ENCODE results near the gene CNKSR3. TPM values are rescaled to one million over a fixed set of nuclear protein-coding genes. Genes with fewer than 3 reads are reported as not detected.
A peak's percentile ranks its signal among the peaks of the same experiment; 100 is the strongest.

Gene CNKSR3
- total RNA-seq, 1 experiment from 2014 or later = 14.7 TPM

DNA sequence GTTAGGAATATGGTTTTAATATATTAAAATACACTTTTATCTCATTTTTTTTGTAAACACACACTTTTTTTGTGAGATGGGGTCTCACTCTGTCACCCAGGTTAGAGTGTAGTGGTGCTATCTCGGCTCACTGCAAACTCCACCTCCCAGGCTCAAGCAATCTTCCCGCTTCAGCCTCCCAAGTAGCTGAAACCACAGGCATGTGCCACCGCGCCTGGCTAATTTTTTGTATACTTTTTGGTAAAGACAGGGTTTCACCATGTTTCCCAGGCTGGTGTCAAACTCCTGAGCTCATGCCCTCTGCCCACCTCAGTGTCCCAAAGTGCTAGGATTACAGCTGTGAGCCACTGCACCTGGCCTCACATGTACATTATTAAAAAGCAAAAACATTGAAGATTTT is 164.7 kb downstream of the CNKSR3 start:
- H3K36me3 ChIP-seq = no peaks in the 10 kb centered on the region
- no peak overlapping the region for H3K27ac ChIP-seq
- peaks cover 22% of the 10 kb centered on the region for H3K4me1 ChIP-seq (replicated peaks)
- no peak overlapping the region for H3K4me3 ChIP-seq
- H3K27me3 ChIP-seq (replicated peaks) = no peaks in the 10 kb centered on the region
- no peaks in the 10 kb centered on the region; the same call in 1 of the 2 replicates for H3K9me3 ChIP-seq (replicated peaks)
- DNase-seq (ENCODE audit: low read depth in 1 of 2, low spot score in 2 of 2) = peak; percentile 66 to 67

GRCh38 chr6:154343473-154344308 is 166.8 kb downstream of the CNKSR3 start:
- DNase-seq (ENCODE audit: low read depth in 1 of 2, low spot score in 2 of 2) = no peak
- Histone ChIP-seq H3K9me3 (replicated peaks) (no peaks in the 10 kb centered on the region; the same call in 1 of the 2 replicates), H3K36me3 (no peaks in the 10 kb centered on the region), H3K27me3 (replicated peaks) (no peaks in the 10 kb centered on the region), H3K4me3 (no peak overlapping the region), H3K27ac (no peak overlapping the region), H3K4me1 (replicated peaks) (peaks cover 14% of the 10 kb centered on the region)

- no peak overlapping the region for H3K27ac ChIP-seq
- H3K36me3 ChIP-seq = no peaks in the 10 kb centered on the region
- H3K9me3 ChIP-seq (replicated peaks) = no peaks in the 10 kb centered on the region; the same call in 1 of the 2 replicates
- no peak for DNase-seq (ENCODE audit: low read depth in 1 of 2, low spot score in 2 of 2)
- no peak overlapping the region for H3K4me3 ChIP-seq
- peaks cover 14% of the 10 kb centered on the region for H3K4me1 ChIP-seq (replicated peaks)
- no peaks in the 10 kb centered on the region for H3K27me3 ChIP-seq (replicated peaks)
Measured at GRCh38 chr6:154341871-154342270, 168.6 kb downstream of the CNKSR3 start.

- Histone ChIP-seq H3K27ac (no peak overlapping the region), H3K27me3 (replicated peaks) (no peaks in the 10 kb centered on the region), H3K4me1 (replicated peaks) (peaks cover 14% of the 10 kb centered on the region), H3K9me3 (replicated peaks) (no peaks in the 10 kb centered on the region), H3K36me3 (no peaks in the 10 kb centered on the region), H3K4me3 (no peak overlapping the region)
- no peak for DNase-seq (ENCODE audit: low read depth in 1 of 2, low spot score in 2 of 2)
Measured at GRCh38 chr6:154341336-154341735, 169.1 kb downstream of the CNKSR3 start.

Other genes with a start within 250 kb of the CNKSR3 start
- 0.11 and 0.63 TPM in 2 replicates for gene IPCEF1, start 153.9 kb downstream of the CNKSR3 start, total RNA-seq (2014; rRNA removed; shearing (Covaris generic))
- 18.2 and 28.8 TPM in 2 replicates for gene SCAF8, start 222.7 kb upstream of the CNKSR3 start, total RNA-seq (2014; rRNA removed; shearing (Covaris generic))

Measured in SJSA1 (cell line).